Gastroesophageal sphincter (tissue), 3 donors: ENCODE measurements around the gene REG3A.

ENCODE experiments used
- CTCF ChIP-seq, 4 experiments: fragments of 200-600 bp in 2 of 4; fragments of 450-650 bp in 2 of 4; sonication (generic) in 1 of 4; IDR thresholded peaks; one replicate each; pipeline ENCODE4 v1.5.1; 2017 to 2019; ENCODE audit warnings: antibody characterized with exemption in 4 of 4, mild to moderate bottlenecking in 2 of 4, moderate library complexity in 2 of 4
- EP300 ChIP-seq: sonication (generic); formaldehyde crosslinking; IDR thresholded peaks from one replicate; pipeline ENCODE4 v1.6.1; 2017; ENCODE audit warnings: antibody characterized with exemption, mild to moderate bottlenecking
- POLR2A ChIP-seq, 2 donors: fragments of 450-650 bp; IDR thresholded peaks; one replicate each; pipeline ENCODE4 v1.6.1; 2017; ENCODE audit warnings: antibody characterized with exemption in 2 of 2, mild to moderate bottlenecking in 2 of 2, moderate library complexity in 1 of 2
- POLR2AphosphoS5 ChIP-seq: sonication (generic); formaldehyde crosslinking; IDR thresholded peaks from one replicate; pipeline ENCODE4 v1.6.1; 2017; ENCODE audit warnings: antibody characterized with exemption

- no peak for TF ChIP-seq CTCF (IDR thresholded peaks at IDR 0.05)
- TF ChIP-seq POLR2A (IDR thresholded peaks at IDR 0.05) = no peak
- TF ChIP-seq POLR2AphosphoS5 = no peak
- TF ChIP-seq EP300 = no peak
Measured at GRCh38 chr2:79171348-79171958, 11.9 kb upstream of the REG3A start.
